K562 (cell line): ENCODE measurements around the gene C16orf90. TPM values are rescaled to one million over a fixed set of nuclear protein-coding genes. Genes with fewer than 3 reads are reported as not detected.

ENCODE experiments used
- ATAC-seq: fragments of 200-7000 bp; cut with Tn5 transposase; 3 replicates; pipeline ENCODE4 v1.9.1; 2020; ENCODE audit warnings: moderate library complexity
- BruUV-seq: library from RNA; stranded (reverse); fragments of 400-500 nt; replicated peaks from 2 replicates; lab custom pipeline; 2021; lab: Mats Ljungman, UMichigan
- CTCF ChIA-PET: fragments of 300-600 bp; formaldehyde crosslinking; extraction: SDS; loops from one replicate; lab custom pipeline; 2021; ENCODE audit warnings: low intra/inter-chr PET ratio; lab: Yijun Ruan, JAX
- POLR2A ChIA-PET: fragments of 300-600, 350-650 bp; sonication (Branson Sonifier 250); formaldehyde crosslinking; extraction: SDS; loops from one replicate; lab custom pipeline; 2021; ENCODE audit warnings: antibody characterized with exemption, inconsistent platforms; lab: Yijun Ruan, JAX
- DNase-seq, 4 experiments: peaks; one replicate each; pipeline versions ENCODE4 v3.0.0 to v3.0.0-alpha.2; 2011 to 2018; ENCODE audit warnings: low spot score in 3 of 4, mixed read lengths in 3 of 4; ENCODE audit errors: extremely low read depth in 1 of 4
- FAIRE-seq: peaks from 2 replicates; lab custom pipeline; 2011; peaks lifted over from hg19 to GRCh38; lab: Jason Lieb, UNC
- H2AFZ ChIP-seq: 2 replicates; pipeline ENCODE4 v1.6.0; 2011; ENCODE audit warnings: low read depth, low read length, control low read depth, inconsistent platforms
- H3K27ac ChIP-seq: fragments of 200-600 bp; 3 replicates; pipeline ENCODE4 v1.8.0; 2011; ENCODE audit warnings: low read depth, mild to moderate bottlenecking, control low read depth, inconsistent platforms, low read length, moderate library complexity, mixed read lengths; ENCODE audit errors: extremely low read depth
- H3K27me3 ChIP-seq, 2 experiments: fragments of 300-600 bp in 1 of 2; 2 replicates in 1 of 2; 3 replicates in 1 of 2; pipeline versions ENCODE4 v1.6.0 to v1.8.0; 2011; ENCODE audit warnings: inconsistent platforms in 2 of 2, low read length in 2 of 2, mild to moderate bottlenecking in 1 of 2, mixed read lengths in 1 of 2, moderate library complexity in 1 of 2; ENCODE audit not compliant: control insufficient read depth in 2 of 2, insufficient read depth in 2 of 2
- H3K36me3 ChIP-seq: fragments of 300-600 bp; 3 replicates; pipeline ENCODE4 v1.8.0; 2011; ENCODE audit warnings: mild to moderate bottlenecking, low read length, inconsistent platforms; ENCODE audit not compliant: control insufficient read depth, insufficient read depth
- H3K4me1 ChIP-seq, 2 experiments: fragments of 200-600 bp in 1 of 2; replicated peaks in 1 of 2; 2 replicates in 1 of 2; 3 replicates in 1 of 2; pipeline versions ENCODE4 v1.5.1 to v1.8.0; 2011; ENCODE audit warnings: inconsistent platforms in 2 of 2, low read length in 2 of 2, mild to moderate bottlenecking in 1 of 2, mixed read lengths in 1 of 2, moderate library complexity in 1 of 2; ENCODE audit not compliant: control insufficient read depth in 2 of 2, insufficient read depth in 2 of 2
- H3K4me2 ChIP-seq: 2 replicates; pipeline ENCODE4 v1.6.1; 2011; ENCODE audit warnings: low read length, control low read depth, inconsistent platforms, mixed read lengths; ENCODE audit not compliant: insufficient read depth
- H3K4me3 ChIP-seq: fragments of 200-600 bp; sonication (generic), shearing (Covaris generic); 2 replicates; pipeline ENCODE4 v1.5.1; 2016; ENCODE audit warnings: control low read depth, inconsistent platforms
- H3K79me2 ChIP-seq: fragments of 200-600 bp; 3 replicates; pipeline ENCODE4 v1.8.0; 2011; ENCODE audit warnings: low read length, inconsistent platforms; ENCODE audit not compliant: control insufficient read depth, insufficient read depth
- H3K9ac ChIP-seq, 2 experiments: 2 replicates each; pipeline versions ENCODE4 v1.6.0 to v1.6.1; 2011; ENCODE audit warnings: low read depth in 2 of 2, low read length in 2 of 2, control low read depth in 1 of 2, inconsistent platforms in 1 of 2, mild to moderate bottlenecking in 1 of 2, mixed read lengths in 1 of 2; ENCODE audit not compliant: insufficient read depth in 1 of 2
- H3K9me1 ChIP-seq: one replicate; pipeline ENCODE4 v1.6.0; 2011; ENCODE audit warnings: inconsistent platforms, mild to moderate bottlenecking, low read length, moderate library complexity; ENCODE audit not compliant: control insufficient read depth, insufficient read depth
- H3K9me3 ChIP-seq: replicated peaks from 2 replicates; pipeline ENCODE4 v1.5.1; 2011; ENCODE audit warnings: low read depth, low read length, inconsistent platforms; ENCODE audit not compliant: control insufficient read depth, insufficient read depth
- H4K20me1 ChIP-seq: replicated peaks from 2 replicates; pipeline ENCODE4 v1.6.1; 2011; ENCODE audit warnings: low read length, inconsistent platforms, mixed read lengths; ENCODE audit not compliant: control insufficient read depth, insufficient read depth
- CBFA2T3 ChIP-seq: fragments of 450-650 bp; IDR thresholded peaks from 2 replicates; pipeline ENCODE4 v1.6.1; 2017
- ELK3 ChIP-seq: fragments of 450-650 bp; formaldehyde crosslinking; IDR thresholded peaks from 2 replicates; pipeline ENCODE4 v1.4.0; 2020; ENCODE audit warnings: mild to moderate bottlenecking
- HDGF ChIP-seq: fragments of 450-650 bp; IDR thresholded peaks from 2 replicates; pipeline ENCODE4 v1.6.1; 2016
- PURB ChIP-seq: sonication (generic); formaldehyde crosslinking; IDR thresholded peaks from 2 replicates; pipeline ENCODE4 v1.9.0; 2021; ENCODE audit warnings: low read depth, mild to moderate bottlenecking, missing genetic modification reagents
- SLC30A9 ChIP-seq: fragments of 250-450 bp; sonication (Bioruptor Pico); IDR thresholded peaks from 2 replicates; pipeline ENCODE4 v1.8.0; 2022; ENCODE audit warnings: mild to moderate bottlenecking, moderate library complexity
- WGBS: fragments of 100-300 bp; shearing (Covaris generic); methylation state at CpG from one replicate; pipeline ENCODE4 v1.1.6; 2016; ENCODE audit warnings: low coverage, mixed read lengths; ENCODE audit not compliant: insufficient coverage; ENCODE audit errors: missing lambda C conversion rate; 5-methylcytosine and 5-hydroxymethylcytosine counted together
- in situ Hi-C: fragments of 300-500 bp; cut with MboI; formaldehyde crosslinking; loops from 4 replicates; pipeline ENCODE4 v1.15.0; 2018; ENCODE audit warnings: inconsistent platforms, mixed read lengths
- intact Hi-C: fragments of 100-400 bp; cut with micrococcal nuclease; formaldehyde crosslinking; loops from 2 replicates; pipeline ENCODE4 v1.14.2; 2022
- polyA plus RNA-seq, 8 experiments: library from polyadenylated mRNA; depleted of rRNA in 4 of 8; stranded (reverse) in 5 of 8; unstranded in 3 of 8; fragments of >200 nt; fragmentation: Nextera tagmentation in 2 of 8; fragmentation: Illumina TruSeq in 1 of 8; extraction: Ambion mirVana in 2 of 8; extraction: Trizol in 1 of 8; gene quantifications; 2 replicates each; pipeline versions ENCODE4 v1.2.1 to v1.2.3, GENCODE V29; 2011 to 2014; ENCODE audit warnings: inconsistent platforms in 1 of 8, missing spikeins in 1 of 8
- total RNA-seq, 7 experiments: library from RNA; depleted of rRNA in 6 of 7; stranded (reverse); fragments of >200 nt in 6 of 7; fragmentation: Illumina TruSeq in 2 of 7; extraction: Trizol in 2 of 7; gene quantifications; 2 replicates each; pipeline versions ENCODE4 v1.2.1 to v1.2.3, GENCODE V29; 2011 to 2021; ENCODE audit warnings: low replicate concordance in 1 of 7

Gene C16orf90
- total and polyA plus RNA-seq, 9 of the 15 experiments (the other 6 are each of a cell fraction or from before 2014, with no cell fraction given) = not detected

- Histone ChIP-seq H3K79me2 (no peaks in the 10 kb centered on the region), H4K20me1 (no peaks in the 10 kb centered on the region), H3K4me2 (no peak overlapping the region; the same call in 1 of the 2 replicates), H3K27me3 (no peaks in the 10 kb centered on the region), H3K9ac (peak overlapping the region in 1 of 2 experiments; percentile 47; a peak in 1 of 4 replicates), H3K9me3 (no peaks in the 10 kb centered on the region), H3K36me3 (peaks cover 65% of the 10 kb centered on the region), H3K4me3 (no peak overlapping the region), H3K27ac (peak overlapping the region; percentile 53; the same call in 2 of the 3 replicates), H2AFZ (no peak overlapping the region), H3K9me1 (peaks cover 7% of the 10 kb centered on the region), H3K4me1 (peaks cover 7 to 38% of the 10 kb centered on the region in 2 experiments; a peak in 4 of 5 replicates)
- DNase-seq = peak in 2 of 4 experiments; percentile 42
- ATAC-seq = no peak; the same call in 1 of the 3 replicates
- TF ChIP-seq ELK3 (no peak), CBFA2T3 (peak; percentile 15; the same call in 1 of the 2 replicates), SLC30A9 (CRISPR knock-in tag) (no peak), HDGF (no peak), PURB (no peak)
- intact Hi-C loops = no loop called here
- FAIRE-seq = no peak
- no TSS peak for BruUV-seq
- 81% methylated on average over 21 of the region's 32 CpGs for WGBS
- CTCF ChIA-PET = no interaction called here
- in situ Hi-C loops = no loop called here
- POLR2A ChIA-PET = interaction anchor here (0.6 kb wide), 1 partner anchor 327 kb away, joined by 3 read pairs; no protein-coding TSS in a partner anchor
Observed at GRCh38 chr16:3481696-3482658, 13.3 kb downstream of the C16orf90 start.
